ENCODE results near the gene PRM2.

The PRM2 gene

GRCh38 chr16:11276896-11277593 is 765 bp upstream of the PRM2 start:
- no peak for TF ChIP-seq CTCF (IDR thresholded peaks at IDR 0.05)

- TF ChIP-seq CTCF (IDR thresholded peaks at IDR 0.05): no peak
Observed at GRCh38 chr16:11274964-11275363, 1.3 kb downstream of the PRM2 start.

GRCh38 chr16:11273721-11274324 is 2.5 kb downstream of the PRM2 start:
- TF ChIP-seq CTCF (IDR thresholded peaks at IDR 0.05): no peak

GRCh38 chr16:11272921-11273720 is 3.2 kb downstream of the PRM2 start, which contains the start of gene PRM3:
PRM3 (minus strand) TSS chr16:11273629; CDS start chr16:11273595, 34 bp downstream.
- no peak for TF ChIP-seq CTCF (IDR thresholded peaks at IDR 0.05)

- no peak for TF ChIP-seq CTCF (IDR thresholded peaks at IDR 0.05)
Observed at GRCh38 chr16:11272484-11272883, 3.8 kb downstream of the PRM2 start.

- no peak for TF ChIP-seq CTCF (IDR thresholded peaks at IDR 0.05)
Observed at GRCh38 chr16:11271610-11272009, 4.7 kb downstream of the PRM2 start.

GRCh38 chr16:11270602-11271162 is 5.6 kb downstream of the PRM2 start:
- TF ChIP-seq CTCF (IDR thresholded peaks at IDR 0.05): no peak

Measured in LNCAP (cell line).